Measurements from ENCODE around the gene MS4A14. TPM values are rescaled to one million over a fixed set of nuclear protein-coding genes. Genes with fewer than 3 reads are reported as not detected.

The MS4A14 gene
- total RNA-seq (2021): not detected in 2 replicates
- not detected for Bru-seq, nascent RNA
- not detected for BruChase-seq, experiment 1, labeled RNA remaining after a 2-hour chase
- not detected for BruChase-seq, experiment 2, labeled RNA remaining after a 6-hour chase
- long read RNA-seq: 0 reads

- POLR2A ChIA-PET (ENCODE audit: low non-redundant PET): no interaction called here
- no TSS peak for BruUV-seq (replicated peaks)
- TF ChIP-seq CTCF (conservative IDR thresholded peaks at IDR 0.05; ENCODE audit: low read depth, low read length): no peak
- no peak for TF ChIP-seq EZH2 (IDR thresholded peaks at IDR 0.05; ENCODE audit: borderline replicate concordance, low read depth, low read length, poor library complexity, severe bottlenecking)
- H3K36me3 ChIP-seq (ENCODE audit: insufficient read depth, low read length, poor library complexity, severe bottlenecking): no peaks in the 10 kb centered on the region
- H3K9me3 ChIP-seq (ENCODE audit: low read depth, low read length, poor library complexity, severe bottlenecking): no peaks in the 10 kb centered on the region
- no peaks in the 10 kb centered on the region for H3K4me1 ChIP-seq (ENCODE audit: insufficient read depth, low read length, poor library complexity, severe bottlenecking)
- no peak for DNase-seq (ENCODE audit: low spot score)
- CTCF ChIA-PET: no interaction called here
- intact Hi-C loops (cut with micrococcal nuclease; ENCODE audit: unreplicated experiment): no loop called here
- no peaks in the 10 kb centered on the region for H3K27me3 ChIP-seq (replicated peaks; ENCODE audit: insufficient read depth, low read depth, low read length, poor library complexity)
- no peak within 1 kb of the TSS for H3K27ac ChIP-seq (ENCODE audit: low read depth, low read length, poor library complexity, severe bottlenecking)
- no peak within 1 kb of the TSS for H3K4me3 ChIP-seq (ENCODE audit: low read depth, low read length, poor library complexity, severe bottlenecking)
Observed at GRCh38 chr11:60396382-60396781, at the start of gene MS4A14. Gene MS4A14 (plus strand): TSS chr11:60396459. CDS start chr11:60396579, 120 bp downstream.

- H3K4me3 ChIP-seq (ENCODE audit: low read depth, low read length, poor library complexity, severe bottlenecking): no peak overlapping the region
- CTCF ChIA-PET: no interaction called here
- BruUV-seq (replicated peaks): no TSS peak
- no peak overlapping the region for H3K27ac ChIP-seq (ENCODE audit: low read depth, low read length, poor library complexity, severe bottlenecking)
- H3K9me3 ChIP-seq (ENCODE audit: low read depth, low read length, poor library complexity, severe bottlenecking): no peaks in the 10 kb centered on the region
- intact Hi-C loops (cut with micrococcal nuclease; ENCODE audit: unreplicated experiment): no loop called here
- H3K4me1 ChIP-seq (ENCODE audit: insufficient read depth, low read length, poor library complexity, severe bottlenecking): no peaks in the 10 kb centered on the region
- H3K36me3 ChIP-seq (ENCODE audit: insufficient read depth, low read length, poor library complexity, severe bottlenecking): no peaks in the 10 kb centered on the region
- DNase-seq (ENCODE audit: low spot score): no peak
- TF ChIP-seq CTCF (conservative IDR thresholded peaks at IDR 0.05; ENCODE audit: low read depth, low read length) (no peak), EZH2 (IDR thresholded peaks at IDR 0.05; ENCODE audit: borderline replicate concordance, low read depth, low read length, poor library complexity, severe bottlenecking) (no peak)
- POLR2A ChIA-PET (ENCODE audit: low non-redundant PET): no interaction called here
- H3K27me3 ChIP-seq (replicated peaks; ENCODE audit: insufficient read depth, low read depth, low read length, poor library complexity): peaks cover 8% of the 10 kb centered on the region
Observed at GRCh38 chr11:60347084-60347797, 49.0 kb upstream of the MS4A14 start.

- no peak for TF ChIP-seq CTCF (conservative IDR thresholded peaks at IDR 0.05; ENCODE audit: low read depth, low read length)
- TF ChIP-seq EZH2 (IDR thresholded peaks at IDR 0.05; ENCODE audit: borderline replicate concordance, low read depth, low read length, poor library complexity, severe bottlenecking): no peak
- intact Hi-C loops (cut with micrococcal nuclease; ENCODE audit: unreplicated experiment): no loop called here
- DNase-seq (ENCODE audit: low spot score): no peak
- H3K4me1 ChIP-seq (ENCODE audit: insufficient read depth, low read length, poor library complexity, severe bottlenecking): no peaks in the 10 kb centered on the region
- H3K36me3 ChIP-seq (ENCODE audit: insufficient read depth, low read length, poor library complexity, severe bottlenecking): no peaks in the 10 kb centered on the region
- H3K27ac ChIP-seq (ENCODE audit: low read depth, low read length, poor library complexity, severe bottlenecking): no peak overlapping the region
- BruUV-seq (replicated peaks): no TSS peak
- H3K27me3 ChIP-seq (replicated peaks; ENCODE audit: insufficient read depth, low read depth, low read length, poor library complexity): peaks cover 8% of the 10 kb centered on the region
- ChIA-PET POLR2A (ENCODE audit: low non-redundant PET) (no interaction called here), CTCF (no interaction called here)
- no peaks in the 10 kb centered on the region for H3K9me3 ChIP-seq (ENCODE audit: low read depth, low read length, poor library complexity, severe bottlenecking)
- H3K4me3 ChIP-seq (ENCODE audit: low read depth, low read length, poor library complexity, severe bottlenecking): no peak overlapping the region
Observed at GRCh38 chr11:60348116-60348515, 48.1 kb upstream of the MS4A14 start.
